ENCODE results near the gene NOL6. TPM values are rescaled to one million over a fixed set of nuclear protein-coding genes. Genes with fewer than 3 reads are reported as not detected.

The NOL6 gene
- total and polyA plus RNA-seq, 8 donors, result 10.9 to 28.2 (median 18.9) TPM

GRCh38 chr9:33465096-33465495 is 8.6 kb downstream of the NOL6 start:
- WGBS, 2 donors, result 96 to 98% methylated on average over 9 of the region's 9 CpGs
- no peak for TF ChIP-seq CTCF (IDR thresholded peaks at IDR 0.05)
- intact Hi-C loops (cut with DNase I), result loop anchor here in 2 of 3 donors (10.0 kb wide), 3 partner anchors 60 to 160 kb away; partner anchors contain the start of gene AQP7 (in 1 of the 2)

GRCh38 chr9:33464045-33464636 is 9.6 kb downstream of the NOL6 start:
- no peak overlapping the region for H3K4me3 ChIP-seq
- WGBS, 2 donors, result 93 to 97% methylated on average over 14 of the region's 14 CpGs
- H3K27ac ChIP-seq, result no peak overlapping the region
- H3K27me3 ChIP-seq, result no peaks in the 10 kb centered on the region
- H3K4me1 ChIP-seq, result peaks cover 0 to under 1% (median 0%) of the 10 kb centered on the region in 3 donors
- no peak for FAIRE-seq
- no peak for ATAC-seq
- intact Hi-C loops (cut with DNase I), result loop anchor here in 2 of 3 donors (10.0 kb wide), 3 partner anchors 59 to 159 kb away; partner anchors contain the start of gene AQP7 (in 1 of the 2)
- peaks cover 8 to 67% (median 31%) of the 10 kb centered on the region in 3 donors for H3K36me3 ChIP-seq
- H3K9me3 ChIP-seq, result no peaks in the 10 kb centered on the region
- no peak for TF ChIP-seq CTCF (IDR thresholded peaks at IDR 0.05)
- peak in 1 of 6 donors; percentile 37 for DNase-seq

More at GRCh38 chr9:33465096-33465495, 8.6 kb downstream of the NOL6 start:
- H3K4me1 ChIP-seq, result no peaks in the 10 kb centered on the region
- peak in 1 of 6 donors; percentile 12 for DNase-seq
- FAIRE-seq, result no peak
- H3K36me3 ChIP-seq, result peaks cover 12 to 76% (median 40%) of the 10 kb centered on the region in 3 donors
- H3K9me3 ChIP-seq, result no peaks in the 10 kb centered on the region
- no peak for ATAC-seq
- no peaks in the 10 kb centered on the region for H3K27me3 ChIP-seq
- H3K4me3 ChIP-seq, result no peak overlapping the region
- H3K27ac ChIP-seq, result no peak overlapping the region

- peak in 1 of 6 donors; percentile 60 for DNase-seq
- 92 to 95% methylated on average over 15 of the region's 15 CpGs for WGBS, 2 donors
- H3K9me3 ChIP-seq, result no peaks in the 10 kb centered on the region
- FAIRE-seq, result no peak
- H3K4me1 ChIP-seq, result peaks cover 0 to 10% (median 8%) of the 10 kb centered on the region in 3 donors
- no peak for TF ChIP-seq CTCF (IDR thresholded peaks at IDR 0.05)
- no peaks in the 10 kb centered on the region for H3K27me3 ChIP-seq
- no peak overlapping the region for H3K4me3 ChIP-seq
- no peak overlapping the region for H3K27ac ChIP-seq
- intact Hi-C loops (cut with DNase I), result loop anchor here in 2 of 3 donors (10.0 kb wide), 3 partner anchors 58 to 158 kb away; partner anchors contain the start of gene AQP7 (in 1 of the 2)
- H3K36me3 ChIP-seq, result peaks cover 5 to 57% (median 29%) of the 10 kb centered on the region in 3 donors
- no peak for ATAC-seq
Measured at GRCh38 chr9:33463151-33463550, 10.6 kb downstream of the NOL6 start.

DNA sequence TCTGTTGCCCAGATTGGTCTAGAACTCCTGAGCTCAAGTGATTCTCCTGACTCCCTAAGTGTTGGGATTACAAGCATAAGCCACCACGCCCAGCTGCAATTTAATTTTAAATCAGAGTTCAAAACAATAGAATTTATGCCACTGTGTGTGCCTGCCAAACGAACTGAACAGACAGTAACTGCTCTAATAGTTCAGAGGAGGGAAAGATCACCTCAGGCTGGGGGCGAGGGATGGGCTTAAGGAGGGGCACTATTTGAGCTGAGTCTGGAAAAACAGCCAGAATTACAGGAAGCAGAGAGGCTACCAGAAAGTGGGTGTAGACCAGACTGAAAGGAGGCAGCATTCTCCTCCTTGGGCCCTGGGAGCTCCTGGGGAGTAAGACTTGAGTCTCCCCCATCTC is 12.2 kb downstream of the NOL6 start:
- no peak for TF ChIP-seq CTCF (IDR thresholded peaks at IDR 0.05)
- ATAC-seq, result no peak
- DNase-seq, result peak in 1 of 6 donors; percentile 21
- no peak for FAIRE-seq
- 80 to 86% methylated on average over 3 of the region's 3 CpGs for WGBS, 2 donors
- H3K36me3 ChIP-seq, result peaks cover 0 to 42% (median 29%) of the 10 kb centered on the region in 3 donors
- intact Hi-C loops (cut with DNase I), result loop anchor here in 2 of 3 donors (10.0 kb wide), 3 partner anchors 57 to 157 kb away; partner anchors contain the start of gene AQP7 (in 1 of the 2)
- no peaks in the 10 kb centered on the region for H3K9me3 ChIP-seq
- no peak overlapping the region for H3K4me3 ChIP-seq
- H3K27ac ChIP-seq, result no peak overlapping the region
- H3K4me1 ChIP-seq, result peaks cover 0 to 14% (median 8%) of the 10 kb centered on the region in 3 donors
- H3K27me3 ChIP-seq, result no peaks in the 10 kb centered on the region

- H3K4me1 ChIP-seq, result peaks cover 0 to 14% (median 8%) of the 10 kb centered on the region in 3 donors
- TF ChIP-seq CTCF (IDR thresholded peaks at IDR 0.05), result no peak
- H3K27ac ChIP-seq, result no peak overlapping the region
- H3K9me3 ChIP-seq, result no peaks in the 10 kb centered on the region
- WGBS, 2 donors, result 90 to 92% methylated on average over 10 of the region's 10 CpGs
- H3K36me3 ChIP-seq, result peaks cover 0 to 36% (median 23%) of the 10 kb centered on the region in 3 donors
- H3K4me3 ChIP-seq, result no peak overlapping the region
- intact Hi-C loops (cut with DNase I), result loop anchor here in 2 of 3 donors (10.0 kb wide), 3 partner anchors 56 to 156 kb away; partner anchors contain the start of gene AQP7 (in 1 of the 2)
- peak in 1 of 6 donors; percentile 10 for DNase-seq
- no peak for ATAC-seq
- H3K27me3 ChIP-seq, result no peaks in the 10 kb centered on the region
- no peak for FAIRE-seq
Measured at GRCh38 chr9:33460854-33461253, 12.9 kb downstream of the NOL6 start.
